ENCODE results near the gene CTR9. TPM values are rescaled to one million over a fixed set of nuclear protein-coding genes. Genes with fewer than 3 reads are reported as not detected.

CTR9 gene
- total and polyA plus RNA-seq, 2 of the 13 experiments (the other 11 are each of a cell fraction or from before 2014, with no cell fraction given): 6.6 to 22.1 TPM

DNA sequence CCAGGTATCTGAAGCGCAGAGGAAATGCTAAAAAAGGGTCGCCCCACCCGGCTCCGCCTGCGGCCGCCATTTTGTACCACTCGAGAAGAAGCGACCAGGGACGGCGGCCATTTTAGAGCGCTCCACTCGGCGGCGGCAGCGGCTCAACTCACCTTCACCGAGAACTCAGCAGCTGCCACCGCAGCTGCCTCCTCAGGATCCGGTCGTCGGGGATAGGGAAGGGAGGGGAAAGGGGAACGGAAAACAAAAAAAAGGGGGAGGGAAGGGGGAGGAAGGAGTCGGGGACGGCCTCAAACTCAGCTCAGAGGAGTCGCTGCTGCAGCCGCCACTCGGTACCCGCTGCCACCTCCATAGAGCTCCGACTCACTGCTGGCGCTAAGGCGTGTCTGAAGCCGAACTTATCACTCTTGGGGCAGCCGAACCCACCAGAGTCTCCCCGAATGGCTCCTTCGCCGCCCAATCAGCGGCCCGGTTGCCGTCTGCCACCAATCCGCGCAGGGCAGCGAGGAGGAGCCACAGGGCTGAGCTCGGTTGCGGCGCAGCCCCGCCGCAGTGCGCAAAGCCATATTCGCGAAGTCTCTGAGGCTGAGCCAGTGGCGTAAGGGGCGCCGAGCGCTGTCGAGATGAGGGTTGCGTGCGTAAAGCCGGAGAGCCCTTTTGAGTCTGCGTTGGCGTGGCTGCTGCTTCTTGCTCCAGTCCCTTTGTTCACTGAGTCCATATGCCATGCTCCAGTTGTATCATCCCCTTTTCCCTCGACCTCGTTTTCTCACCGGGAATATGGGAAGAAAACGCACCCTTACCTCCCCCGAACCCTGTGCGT lies 57.7 kb downstream of the CTR9 start, which contains the start of gene EIF4G2 (continued):
- TF ChIP-seq, protein P1, sequence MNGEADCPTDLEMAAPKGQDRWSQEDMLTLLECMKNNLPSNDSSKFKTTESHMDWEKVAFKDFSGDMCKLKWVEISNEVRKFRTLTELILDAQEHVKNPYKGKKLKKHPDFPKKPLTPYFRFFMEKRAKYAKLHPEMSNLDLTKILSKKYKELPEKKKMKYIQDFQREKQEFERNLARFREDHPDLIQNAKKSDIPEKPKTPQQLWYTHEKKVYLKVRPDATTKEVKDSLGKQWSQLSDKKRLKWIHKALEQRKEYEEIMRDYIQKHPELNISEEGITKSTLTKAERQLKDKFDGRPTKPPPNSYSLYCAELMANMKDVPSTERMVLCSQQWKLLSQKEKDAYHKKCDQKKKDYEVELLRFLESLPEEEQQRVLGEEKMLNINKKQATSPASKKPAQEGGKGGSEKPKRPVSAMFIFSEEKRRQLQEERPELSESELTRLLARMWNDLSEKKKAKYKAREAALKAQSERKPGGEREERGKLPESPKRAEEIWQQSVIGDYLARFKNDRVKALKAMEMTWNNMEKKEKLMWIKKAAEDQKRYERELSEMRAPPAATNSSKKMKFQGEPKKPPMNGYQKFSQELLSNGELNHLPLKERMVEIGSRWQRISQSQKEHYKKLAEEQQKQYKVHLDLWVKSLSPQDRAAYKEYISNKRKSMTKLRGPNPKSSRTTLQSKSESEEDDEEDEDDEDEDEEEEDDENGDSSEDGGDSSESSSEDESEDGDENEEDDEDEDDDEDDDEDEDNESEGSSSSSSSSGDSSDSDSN (CRISPR knock-in tag; IDR thresholded peaks at IDR 0.05): no peak; the same call in 1 of the 2 replicates
- TF ChIP-seq KDM4B (CRISPR knock-in tag; IDR thresholded peaks at IDR 0.05) (peak; percentile 46; the same call in 1 of the 2 replicates), SP1 (IDR thresholded peaks at IDR 0.05) (no peak), SP1 (CRISPR knock-in tag; IDR thresholded peaks at IDR 0.05) (peak; percentile 70), RFXAP (CRISPR knock-in tag; IDR thresholded peaks at IDR 0.05; ENCODE audit: borderline replicate concordance) (peak; percentile 89), ZNF687 (CRISPR knock-in tag; IDR thresholded peaks at IDR 0.05) (peak; percentile 85), TARDBP (CRISPR knock-in tag; IDR thresholded peaks at IDR 0.05) (0 out of 2 replicates have a peak, but pooled peaks have one; percentile 13), ZNF484 (CRISPR knock-in tag; IDR thresholded peaks at IDR 0.05; ENCODE audit: borderline replicate concordance, low read depth) (no peak), RFXANK (CRISPR knock-in tag; IDR thresholded peaks at IDR 0.05) (peak; percentile 89), TFDP1 (CRISPR knock-in tag; IDR thresholded peaks at IDR 0.05; ENCODE audit: borderline replicate concordance) (peak; percentile 35; the same call in 1 of the 2 replicates)
- TF ChIP-seq, protein P2, sequence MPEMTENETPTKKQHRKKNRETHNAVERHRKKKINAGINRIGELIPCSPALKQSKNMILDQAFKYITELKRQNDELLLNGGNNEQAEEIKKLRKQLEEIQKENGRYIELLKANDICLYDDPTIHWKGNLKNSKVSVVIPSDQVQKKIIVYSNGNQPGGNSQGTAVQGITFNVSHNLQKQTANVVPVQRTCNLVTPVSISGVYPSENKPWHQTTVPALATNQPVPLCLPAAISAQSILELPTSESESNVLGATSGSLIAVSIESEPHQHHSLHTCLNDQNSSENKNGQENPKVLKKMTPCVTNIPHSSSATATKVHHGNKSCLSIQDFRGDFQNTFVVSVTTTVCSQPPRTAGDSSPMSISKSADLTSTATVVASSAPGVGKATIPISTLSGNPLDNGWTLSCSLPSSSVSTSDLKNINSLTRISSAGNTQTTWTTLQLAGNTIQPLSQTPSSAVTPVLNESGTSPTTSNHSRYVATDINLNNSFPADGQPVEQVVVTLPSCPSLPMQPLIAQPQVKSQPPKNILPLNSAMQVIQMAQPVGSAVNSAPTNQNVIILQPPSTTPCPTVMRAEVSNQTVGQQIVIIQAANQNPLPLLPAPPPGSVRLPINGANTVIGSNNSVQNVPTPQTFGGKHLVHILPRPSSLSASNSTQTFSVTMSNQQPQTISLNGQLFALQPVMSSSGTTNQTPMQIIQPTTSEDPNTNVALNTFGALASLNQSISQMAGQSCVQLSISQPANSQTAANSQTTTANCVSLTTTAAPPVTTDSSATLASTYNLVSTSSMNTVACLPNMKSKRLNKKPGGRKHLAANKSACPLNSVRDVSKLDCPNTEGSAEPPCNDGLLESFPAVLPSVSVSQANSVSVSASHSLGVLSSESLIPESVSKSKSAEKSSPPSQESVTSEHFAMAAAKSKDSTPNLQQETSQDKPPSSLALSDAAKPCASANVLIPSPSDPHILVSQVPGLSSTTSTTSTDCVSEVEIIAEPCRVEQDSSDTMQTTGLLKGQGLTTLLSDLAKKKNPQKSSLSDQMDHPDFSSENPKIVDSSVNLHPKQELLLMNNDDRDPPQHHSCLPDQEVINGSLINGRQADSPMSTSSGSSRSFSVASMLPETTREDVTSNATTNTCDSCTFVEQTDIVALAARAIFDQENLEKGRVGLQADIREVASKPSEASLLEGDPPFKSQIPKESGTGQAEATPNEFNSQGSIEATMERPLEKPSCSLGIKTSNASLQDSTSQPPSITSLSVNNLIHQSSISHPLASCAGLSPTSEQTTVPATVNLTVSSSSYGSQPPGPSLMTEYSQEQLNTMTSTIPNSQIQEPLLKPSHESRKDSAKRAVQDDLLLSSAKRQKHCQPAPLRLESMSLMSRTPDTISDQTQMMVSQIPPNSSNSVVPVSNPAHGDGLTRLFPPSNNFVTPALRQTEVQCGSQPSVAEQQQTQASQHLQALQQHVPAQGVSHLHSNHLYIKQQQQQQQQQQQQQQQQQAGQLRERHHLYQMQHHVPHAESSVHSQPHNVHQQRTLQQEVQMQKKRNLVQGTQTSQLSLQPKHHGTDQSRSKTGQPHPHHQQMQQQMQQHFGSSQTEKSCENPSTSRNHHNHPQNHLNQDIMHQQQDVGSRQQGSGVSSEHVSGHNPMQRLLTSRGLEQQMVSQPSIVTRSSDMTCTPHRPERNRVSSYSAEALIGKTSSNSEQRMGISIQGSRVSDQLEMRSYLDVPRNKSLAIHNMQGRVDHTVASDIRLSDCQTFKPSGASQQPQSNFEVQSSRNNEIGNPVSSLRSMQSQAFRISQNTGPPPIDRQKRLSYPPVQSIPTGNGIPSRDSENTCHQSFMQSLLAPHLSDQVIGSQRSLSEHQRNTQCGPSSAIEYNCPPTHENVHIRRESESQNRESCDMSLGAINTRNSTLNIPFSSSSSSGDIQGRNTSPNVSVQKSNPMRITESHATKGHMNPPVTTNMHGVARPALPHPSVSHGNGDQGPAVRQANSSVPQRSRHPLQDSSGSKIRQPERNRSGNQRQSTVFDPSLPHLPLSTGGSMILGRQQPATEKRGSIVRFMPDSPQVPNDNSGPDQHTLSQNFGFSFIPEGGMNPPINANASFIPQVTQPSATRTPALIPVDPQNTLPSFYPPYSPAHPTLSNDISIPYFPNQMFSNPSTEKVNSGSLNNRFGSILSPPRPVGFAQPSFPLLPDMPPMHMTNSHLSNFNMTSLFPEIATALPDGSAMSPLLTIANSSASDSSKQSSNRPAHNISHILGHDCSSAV (CRISPR knock-in tag; IDR thresholded peaks at IDR 0.05; ENCODE audit: borderline replicate concordance): no peak

Data from HepG2 (cell line).